HG03558 (cell line): ENCODE measurements around the gene CHM.
A peak's percentile ranks its signal among the peaks of the same experiment; 100 is the strongest.
"Not testable (repeated sequence)": the region's sequence is repeated elsewhere in the genome, so short reads cannot be mapped to it uniquely, and the experiment has no call there.

Experiments used
- ATAC-seq: cut with Tn5 transposase; IDR thresholded peaks from one replicate; pipeline ENCODE4 v1.9.1; 2021; ENCODE audit warnings: moderate number of reproducible peaks; ENCODE audit not compliant: unreplicated experiment; ENCODE audit errors: extremely low read depth

The CHM gene

GRCh38 chrX:86002076-86002896 is 45.1 kb downstream of the CHM start:
- no peak for ATAC-seq

DNA sequence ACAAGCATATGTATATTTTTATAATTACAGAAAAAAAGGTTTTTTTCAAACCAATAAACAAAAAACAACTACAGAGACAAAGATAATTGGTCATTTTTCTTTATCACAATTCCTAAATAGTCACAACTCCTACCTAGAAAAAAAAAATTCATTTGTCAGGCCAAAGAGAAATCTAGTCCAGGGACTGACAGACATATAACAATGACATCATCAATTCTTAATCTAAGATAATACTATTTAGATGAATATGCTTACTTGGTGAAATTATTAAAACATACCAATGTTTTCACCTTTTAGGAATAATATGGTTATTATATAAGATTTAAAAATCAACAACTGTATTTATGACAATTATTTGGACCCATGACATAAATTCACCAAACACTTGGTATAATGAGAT is 48.4 kb downstream of the CHM start:
- no peak for ATAC-seq

DNA sequence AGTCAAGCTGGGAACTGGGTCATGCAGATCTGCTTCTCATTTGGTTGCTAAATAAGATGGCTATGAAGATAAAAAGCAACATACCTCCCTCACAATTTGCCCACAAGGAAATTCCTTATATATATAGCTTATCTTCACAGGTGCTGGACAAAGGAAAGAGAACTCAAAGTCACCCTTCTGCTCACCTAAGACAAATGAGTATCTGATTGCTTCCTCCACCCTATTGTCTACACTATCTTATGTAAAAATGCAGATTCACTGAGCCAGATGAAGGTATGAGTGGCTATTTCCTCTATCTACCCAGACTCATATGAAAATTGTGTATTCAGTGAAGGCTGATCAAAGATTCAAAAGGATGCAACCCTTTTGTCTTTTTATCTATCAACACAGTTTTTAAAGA is 50.8 kb downstream of the CHM start:
- no peak for ATAC-seq

DNA sequence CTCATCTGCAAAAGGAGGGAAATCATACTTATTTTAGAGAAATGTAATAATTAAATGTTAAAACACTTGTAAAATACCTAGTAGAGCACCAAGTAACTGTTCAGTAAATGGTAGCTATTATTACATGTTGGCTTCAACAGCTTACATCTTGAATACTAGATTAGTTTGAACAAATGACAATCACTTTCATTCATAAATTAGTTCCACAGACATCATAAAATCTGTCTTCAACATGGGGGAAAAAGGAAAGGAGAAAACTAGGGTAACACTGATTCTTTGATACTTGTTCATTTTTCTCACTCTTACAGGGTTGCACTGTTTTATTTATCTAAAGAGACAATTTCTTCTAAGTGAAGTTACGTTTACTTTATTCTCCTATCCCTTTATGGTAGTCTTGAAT is 51.7 kb downstream of the CHM start:
- no peak for ATAC-seq

DNA sequence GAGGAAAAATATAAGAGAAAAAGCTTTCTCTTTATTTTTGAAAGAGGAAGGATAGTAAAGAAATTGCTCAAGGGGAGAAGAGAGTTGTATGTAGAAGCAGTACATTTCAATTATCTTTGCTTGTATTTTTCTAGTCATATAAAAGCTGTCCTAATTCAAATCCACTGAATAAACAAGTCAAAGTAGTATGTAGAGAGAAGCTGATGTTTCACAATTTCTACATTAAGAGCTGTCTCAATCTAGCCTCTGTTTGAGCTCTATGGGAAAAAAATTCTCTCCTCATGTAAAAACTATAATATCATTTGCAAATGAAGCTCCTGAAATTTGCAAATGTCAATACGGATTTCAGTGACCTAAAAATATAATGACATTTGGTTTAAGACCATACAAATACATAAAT is 52.6 kb downstream of the CHM start:
- ATAC-seq, result no peak

DNA sequence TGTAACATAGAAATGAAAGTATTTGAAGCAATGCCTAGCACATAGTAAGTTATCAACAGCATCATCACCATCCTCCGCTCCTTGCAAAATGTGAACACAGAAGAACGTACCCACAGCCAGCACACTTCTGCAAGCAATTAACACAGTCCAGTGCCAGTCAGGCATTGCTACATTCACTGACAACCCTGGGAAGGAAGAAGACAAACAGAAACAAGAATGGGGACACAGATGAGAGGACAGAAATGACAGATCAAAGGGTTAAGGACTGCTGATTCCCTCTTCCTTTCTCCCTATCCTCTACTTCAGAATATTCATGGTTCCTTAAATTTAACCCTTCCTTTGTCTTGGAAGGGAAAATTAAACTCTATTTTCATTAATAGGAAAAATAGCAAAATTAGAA is 53.1 kb downstream of the CHM start:
- ATAC-seq, result no peak

- no peak for ATAC-seq
Measured at GRCh38 chrX:85993539-85994197, 53.7 kb downstream of the CHM start.

GRCh38 chrX:85992811-85993229 is 54.5 kb downstream of the CHM start:
- no peak for ATAC-seq

GRCh38 chrX:85988353-85988752 is 59.0 kb downstream of the CHM start:
- no peak for ATAC-seq

DNA sequence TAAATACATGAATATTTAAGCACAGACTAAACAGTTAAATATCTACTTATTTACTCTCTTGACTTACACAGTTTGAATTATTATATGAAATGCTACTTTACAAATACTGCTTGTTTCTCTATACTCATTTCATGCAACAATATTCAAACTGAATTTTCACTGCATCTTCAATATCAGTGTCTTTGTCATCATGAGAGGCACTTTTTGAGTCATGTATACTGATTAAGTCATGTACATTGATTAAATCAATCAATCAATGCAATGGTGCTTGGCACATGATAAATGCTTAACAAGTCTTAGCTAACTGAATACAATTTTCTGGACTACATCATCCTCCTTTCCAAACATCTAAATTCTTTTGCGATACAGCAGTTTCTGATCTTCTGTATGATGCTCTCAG is 67.1 kb downstream of the CHM start:
- ATAC-seq, result no peak

DNA sequence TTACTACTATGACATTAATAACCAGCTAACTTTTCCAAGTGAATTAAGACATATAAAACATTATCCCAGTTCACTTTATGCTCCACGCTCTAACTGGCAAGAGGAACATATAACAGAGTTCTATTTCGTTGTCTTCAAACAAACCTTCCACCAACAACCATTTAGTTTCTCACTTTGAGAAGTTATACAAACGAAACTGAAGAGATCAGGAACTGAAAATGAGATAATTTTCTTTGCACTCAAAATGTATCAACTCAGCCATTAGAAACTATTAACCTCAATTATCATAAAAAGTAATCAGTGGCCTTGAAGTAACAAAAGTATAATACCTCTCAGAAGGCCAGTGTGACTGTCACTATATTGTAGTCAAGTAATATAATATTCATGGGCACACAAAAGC is 70.1 kb downstream of the CHM start:
- peak; percentile 83 for ATAC-seq

GRCh38 chrX:85972351-85972750 is 75.0 kb downstream of the CHM start:
- not testable (repeated sequence) for ATAC-seq

GRCh38 chrX:85964744-85965143 is 82.6 kb downstream of the CHM start:
- no peak for ATAC-seq

DNA sequence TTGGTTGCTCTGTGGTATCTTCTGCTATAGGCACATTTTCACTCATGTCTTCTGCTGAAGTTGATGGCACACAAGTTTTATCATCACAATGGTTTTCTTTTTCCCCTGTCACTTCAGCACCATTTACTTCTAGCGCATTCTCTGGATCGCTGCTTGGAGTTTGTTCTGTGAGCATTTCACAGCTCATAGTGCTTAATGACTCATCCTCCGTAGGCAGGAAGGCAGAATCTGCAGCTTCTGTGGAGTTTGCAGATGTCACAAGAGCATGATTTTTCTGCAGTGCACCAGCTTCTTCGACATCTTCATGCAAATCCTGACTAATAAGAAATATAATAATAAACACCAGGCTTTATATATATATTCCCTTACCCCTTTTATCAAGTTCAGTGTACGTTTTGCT is 83.6 kb downstream of the CHM start:
- no peak for ATAC-seq

DNA sequence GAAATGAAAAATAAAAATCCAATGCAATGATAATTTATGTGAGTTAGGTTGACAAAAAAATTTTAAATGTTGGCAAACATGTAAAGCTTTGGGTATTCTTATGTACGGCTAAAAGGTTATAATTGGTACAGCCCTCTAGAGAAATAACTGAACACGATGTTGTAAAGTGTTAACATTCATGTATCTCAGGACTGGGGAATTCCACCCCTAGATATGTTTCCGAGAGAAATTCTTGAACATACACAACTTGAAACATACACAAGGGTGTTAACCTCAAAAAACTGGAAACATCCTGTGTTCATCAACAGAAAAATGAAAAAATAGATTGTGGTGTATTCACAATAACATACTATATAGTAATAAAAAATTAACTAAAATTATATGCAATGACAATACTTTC is 91.8 kb downstream of the CHM start:
- no peak for ATAC-seq

DNA sequence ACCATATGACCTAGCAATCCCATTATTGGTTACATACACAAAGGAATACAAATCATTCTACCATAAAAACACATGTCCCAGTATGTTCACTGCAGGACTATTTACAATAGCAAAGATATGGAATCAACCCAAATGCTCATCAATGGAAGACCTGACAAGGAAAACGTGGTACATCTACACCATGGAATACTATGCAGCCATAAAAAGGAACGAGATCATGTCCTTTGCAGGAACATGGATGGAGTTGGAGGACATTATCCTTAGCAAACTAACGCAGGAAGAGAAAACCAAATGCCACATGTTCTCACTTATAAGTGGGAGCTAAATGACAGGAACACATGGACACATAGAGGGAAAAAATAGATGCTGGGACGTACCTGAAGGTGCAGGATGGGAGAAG is 102.6 kb downstream of the CHM start:
- ATAC-seq, result not testable (repeated sequence)

GRCh38 chrX:85941275-85941674 is 106.1 kb downstream of the CHM start:
- no peak for ATAC-seq

DNA sequence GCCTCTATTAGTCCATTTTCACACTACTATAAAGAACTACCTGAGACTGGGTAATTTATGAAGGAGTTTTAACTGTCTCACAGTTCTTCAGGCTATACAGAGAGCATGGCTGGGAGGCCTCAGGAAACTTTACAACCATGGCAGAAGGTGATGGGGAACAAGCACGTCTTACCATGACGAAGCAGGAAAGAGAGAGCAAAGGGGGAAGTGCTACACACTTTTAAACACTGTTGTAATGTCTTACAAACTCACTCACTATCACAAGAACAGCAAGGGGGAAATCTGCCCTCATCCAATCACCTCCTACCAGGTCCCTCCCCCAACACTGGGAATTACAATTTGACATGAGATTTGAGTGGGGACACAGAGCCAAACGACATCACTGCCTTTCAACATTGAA is 107.4 kb downstream of the CHM start:
- not testable (repeated sequence) for ATAC-seq

GRCh38 chrX:85934399-85934798 is 113.0 kb downstream of the CHM start:
- ATAC-seq, result not testable (repeated sequence)

GRCh38 chrX:85930099-85930498 is 117.3 kb downstream of the CHM start:
- ATAC-seq, result no peak

- no peak for ATAC-seq
Measured at GRCh38 chrX:85928606-85929005, 118.8 kb downstream of the CHM start.

DNA sequence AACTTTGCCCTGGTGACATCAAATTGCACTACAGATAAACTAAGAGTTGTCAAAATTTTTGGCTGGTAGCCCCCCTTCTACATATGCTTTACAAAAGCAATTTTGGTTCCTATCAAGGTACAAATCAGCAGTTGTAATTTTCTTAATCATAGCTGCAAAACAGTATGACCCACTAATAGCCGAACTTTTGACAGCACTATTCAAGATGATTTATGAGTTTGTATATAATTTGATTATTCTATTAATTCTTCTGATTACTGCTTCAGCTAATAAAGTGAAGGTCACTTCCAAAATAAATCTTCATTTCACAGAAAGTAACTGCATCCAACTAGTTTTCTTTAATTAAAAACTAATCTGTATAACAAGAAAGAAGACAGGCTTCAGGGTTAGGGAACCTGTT is 119.6 kb downstream of the CHM start:
- ATAC-seq, result no peak
